Neuron (in vitro differentiated cells): ENCODE measurements around the gene PCLO.

Source experiments
- H2AFZ ChIP-seq: one replicate; pipeline ENCODE4 v1.6.1; 2013; ENCODE audit warnings: low read depth, mild to moderate bottlenecking, inconsistent platforms, low read length, moderate library complexity
- H3K27me3 ChIP-seq: one replicate; pipeline ENCODE4 v1.6.1; 2013; ENCODE audit warnings: low read length; ENCODE audit not compliant: insufficient read depth
- H3K36me3 ChIP-seq: one replicate; pipeline ENCODE4 v1.6.1; 2013; ENCODE audit warnings: low read length; ENCODE audit not compliant: insufficient read depth
- H3K4me1 ChIP-seq: one replicate; pipeline ENCODE4 v1.6.1; 2013; ENCODE audit warnings: low read length; ENCODE audit not compliant: insufficient read depth
- H3K4me3 ChIP-seq: 2 replicates; pipeline ENCODE4 v1.5.1; 2013; ENCODE audit warnings: mild to moderate bottlenecking, low read length, moderate library complexity
- H3K9me3 ChIP-seq: one replicate; pipeline ENCODE4 v1.6.1; 2013; ENCODE audit warnings: low read length

The PCLO gene, protein sequence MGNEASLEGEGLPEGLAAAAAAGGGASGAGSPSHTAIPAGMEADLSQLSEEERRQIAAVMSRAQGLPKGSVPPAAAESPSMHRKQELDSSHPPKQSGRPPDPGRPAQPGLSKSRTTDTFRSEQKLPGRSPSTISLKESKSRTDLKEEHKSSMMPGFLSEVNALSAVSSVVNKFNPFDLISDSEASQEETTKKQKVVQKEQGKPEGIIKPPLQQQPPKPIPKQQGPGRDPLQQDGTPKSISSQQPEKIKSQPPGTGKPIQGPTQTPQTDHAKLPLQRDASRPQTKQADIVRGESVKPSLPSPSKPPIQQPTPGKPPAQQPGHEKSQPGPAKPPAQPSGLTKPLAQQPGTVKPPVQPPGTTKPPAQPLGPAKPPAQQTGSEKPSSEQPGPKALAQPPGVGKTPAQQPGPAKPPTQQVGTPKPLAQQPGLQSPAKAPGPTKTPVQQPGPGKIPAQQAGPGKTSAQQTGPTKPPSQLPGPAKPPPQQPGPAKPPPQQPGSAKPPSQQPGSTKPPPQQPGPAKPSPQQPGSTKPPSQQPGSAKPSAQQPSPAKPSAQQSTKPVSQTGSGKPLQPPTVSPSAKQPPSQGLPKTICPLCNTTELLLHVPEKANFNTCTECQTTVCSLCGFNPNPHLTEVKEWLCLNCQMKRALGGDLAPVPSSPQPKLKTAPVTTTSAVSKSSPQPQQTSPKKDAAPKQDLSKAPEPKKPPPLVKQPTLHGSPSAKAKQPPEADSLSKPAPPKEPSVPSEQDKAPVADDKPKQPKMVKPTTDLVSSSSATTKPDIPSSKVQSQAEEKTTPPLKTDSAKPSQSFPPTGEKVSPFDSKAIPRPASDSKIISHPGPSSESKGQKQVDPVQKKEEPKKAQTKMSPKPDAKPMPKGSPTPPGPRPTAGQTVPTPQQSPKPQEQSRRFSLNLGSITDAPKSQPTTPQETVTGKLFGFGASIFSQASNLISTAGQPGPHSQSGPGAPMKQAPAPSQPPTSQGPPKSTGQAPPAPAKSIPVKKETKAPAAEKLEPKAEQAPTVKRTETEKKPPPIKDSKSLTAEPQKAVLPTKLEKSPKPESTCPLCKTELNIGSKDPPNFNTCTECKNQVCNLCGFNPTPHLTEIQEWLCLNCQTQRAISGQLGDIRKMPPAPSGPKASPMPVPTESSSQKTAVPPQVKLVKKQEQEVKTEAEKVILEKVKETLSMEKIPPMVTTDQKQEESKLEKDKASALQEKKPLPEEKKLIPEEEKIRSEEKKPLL (N-terminal part only)

DNA sequence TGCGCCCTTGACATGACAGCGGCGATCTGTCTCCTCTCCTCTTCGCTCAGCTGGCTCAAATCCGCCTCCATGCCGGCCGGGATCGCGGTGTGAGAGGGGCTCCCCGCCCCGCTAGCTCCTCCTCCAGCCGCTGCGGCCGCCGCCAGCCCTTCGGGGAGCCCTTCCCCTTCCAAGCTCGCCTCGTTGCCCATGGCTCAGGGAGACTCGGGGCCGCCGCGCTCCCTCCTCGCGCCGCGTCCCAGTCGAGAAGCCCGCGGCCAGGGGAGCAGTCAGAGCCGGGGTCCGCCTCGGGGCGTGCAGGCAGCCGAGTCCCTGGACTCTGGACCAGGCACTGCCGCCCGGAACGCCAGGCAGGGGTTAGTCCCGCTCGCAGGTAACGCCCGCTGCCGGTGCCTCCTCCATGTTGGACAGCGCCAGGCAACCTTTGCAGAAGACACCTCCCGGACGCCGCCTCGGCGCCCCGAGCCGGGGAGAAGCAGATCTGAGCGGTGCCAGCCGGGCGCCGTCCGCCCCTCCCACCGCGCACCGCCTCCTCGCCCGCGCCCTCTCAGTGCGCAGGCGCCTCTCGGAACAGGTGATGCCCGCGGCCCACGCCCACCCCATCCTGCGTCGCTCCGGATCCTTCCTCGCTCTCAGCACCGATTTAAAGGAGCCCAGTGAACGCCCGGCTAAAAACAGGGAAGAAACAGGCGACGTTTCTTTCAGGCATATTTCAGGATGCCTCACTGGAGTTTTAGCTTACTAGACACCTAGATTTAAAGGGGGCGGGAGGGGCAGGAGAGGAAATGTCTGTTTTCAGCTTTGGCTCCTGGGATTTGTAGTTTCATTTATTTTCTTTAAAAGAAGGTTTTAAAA lies at the start of gene PCLO:
TSS of gene PCLO (minus strand) at position 483 of the 855 bp plus-strand sequence. CDS start at position 191, 292 bp downstream.
- Histone ChIP-seq H3K36me3 (no peaks in the 10 kb centered on the region), H3K9me3 (no peaks in the 10 kb centered on the region), H3K4me3 (peak within 1 kb of the TSS; percentile 98), H3K27me3 (no peaks in the 10 kb centered on the region), H2AFZ (peak within 1 kb of the TSS; percentile 86), H3K4me1 (peaks cover 28% of the 10 kb centered on the region)

DNA sequence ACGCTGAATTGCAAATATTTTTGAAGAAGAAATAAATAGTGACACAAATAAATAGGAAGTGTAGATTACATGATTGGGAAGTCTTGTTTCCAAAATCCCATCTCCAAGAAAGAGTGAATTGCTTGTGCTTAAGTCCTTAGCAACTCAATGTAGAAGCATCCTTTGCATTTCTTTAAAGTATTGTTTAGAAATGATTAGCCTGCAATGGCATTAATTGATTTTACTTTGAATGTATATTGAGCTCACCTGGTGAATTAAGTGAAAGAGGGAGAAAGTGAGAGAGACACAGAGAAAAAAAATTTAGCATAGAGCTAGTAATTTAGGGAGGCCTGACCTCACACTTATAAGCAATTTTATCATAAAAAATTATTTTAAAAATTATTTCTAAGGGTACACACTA lies 49.0 kb upstream of the PCLO start:
- Histone ChIP-seq H3K4me1 (no peaks in the 10 kb centered on the region), H3K9me3 (no peaks in the 10 kb centered on the region), H3K4me3 (no peak overlapping the region), H2AFZ (no peak overlapping the region), H3K36me3 (no peaks in the 10 kb centered on the region), H3K27me3 (no peaks in the 10 kb centered on the region)

- no peaks in the 10 kb centered on the region for H3K27me3 ChIP-seq
Observed at GRCh38 chr7:83210479-83210878, 47.8 kb upstream of the PCLO start.

GRCh38 chr7:83204715-83205114 lies 42.0 kb upstream of the PCLO start:
- no peaks in the 10 kb centered on the region for H3K27me3 ChIP-seq
- no peaks in the 10 kb centered on the region for H3K9me3 ChIP-seq
- no peak overlapping the region for H3K4me3 ChIP-seq
- no peaks in the 10 kb centered on the region for H3K36me3 ChIP-seq
- H3K4me1 ChIP-seq, result no peaks in the 10 kb centered on the region
- no peak overlapping the region for H2AFZ ChIP-seq

More at GRCh38 chr7:83210479-83210878, 47.8 kb upstream of the PCLO start:
- no peaks in the 10 kb centered on the region for H3K4me1 ChIP-seq
- no peaks in the 10 kb centered on the region for H3K9me3 ChIP-seq
- no peak overlapping the region for H3K4me3 ChIP-seq
- no peak overlapping the region for H2AFZ ChIP-seq
- no peaks in the 10 kb centered on the region for H3K36me3 ChIP-seq

- Histone ChIP-seq H3K4me3 (no peak overlapping the region), H3K36me3 (no peaks in the 10 kb centered on the region), H2AFZ (no peak overlapping the region), H3K27me3 (no peaks in the 10 kb centered on the region), H3K4me1 (no peaks in the 10 kb centered on the region), H3K9me3 (no peaks in the 10 kb centered on the region)
Observed at GRCh38 chr7:83201355-83201754, 38.7 kb upstream of the PCLO start.

- H2AFZ ChIP-seq, result no peak overlapping the region
- H3K36me3 ChIP-seq, result no peaks in the 10 kb centered on the region
- no peak overlapping the region for H3K4me3 ChIP-seq
- H3K4me1 ChIP-seq, result no peaks in the 10 kb centered on the region
- no peaks in the 10 kb centered on the region for H3K27me3 ChIP-seq
- H3K9me3 ChIP-seq, result no peaks in the 10 kb centered on the region
Observed at GRCh38 chr7:83190659-83191389, 28.1 kb upstream of the PCLO start.

GRCh38 chr7:83178796-83179195 lies 16.1 kb upstream of the PCLO start:
- Histone ChIP-seq H2AFZ (no peak overlapping the region), H3K36me3 (no peaks in the 10 kb centered on the region), H3K4me1 (no peaks in the 10 kb centered on the region), H3K27me3 (no peaks in the 10 kb centered on the region), H3K9me3 (peaks cover 1% of the 10 kb centered on the region), H3K4me3 (no peak overlapping the region)

DNA sequence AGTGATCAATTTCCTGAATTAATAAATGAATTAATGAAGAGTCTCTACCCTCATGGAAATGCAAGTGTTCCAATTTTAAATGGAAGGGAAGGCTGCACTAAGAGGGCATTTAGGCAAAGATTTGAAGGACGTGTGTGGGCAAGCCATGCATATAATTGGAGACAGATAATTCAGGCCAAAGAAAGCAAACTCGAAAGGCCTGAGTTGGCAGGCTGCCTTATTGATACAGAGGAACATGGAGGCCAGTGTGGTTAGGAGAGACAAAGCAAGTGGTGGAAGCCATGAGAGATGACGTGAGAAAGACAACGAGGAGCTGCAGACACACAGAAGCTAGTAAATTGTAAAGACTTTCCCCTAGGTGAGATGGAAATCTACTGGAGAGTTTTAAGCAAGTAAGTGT lies 15.4 kb upstream of the PCLO start:
- Histone ChIP-seq H3K27me3 (no peaks in the 10 kb centered on the region), H3K4me3 (no peak overlapping the region), H3K4me1 (no peaks in the 10 kb centered on the region), H3K9me3 (no peaks in the 10 kb centered on the region), H3K36me3 (no peaks in the 10 kb centered on the region), H2AFZ (peak overlapping the region; percentile 13)

GRCh38 chr7:83173664-83174063 lies 11.0 kb upstream of the PCLO start:
- no peaks in the 10 kb centered on the region for H3K27me3 ChIP-seq
- no peaks in the 10 kb centered on the region for H3K4me1 ChIP-seq

GRCh38 chr7:83166781-83167180 lies 4.1 kb upstream of the PCLO start:
- no peaks in the 10 kb centered on the region for H3K27me3 ChIP-seq
- no peaks in the 10 kb centered on the region for H3K9me3 ChIP-seq
- H3K4me1 ChIP-seq, result peaks cover 4% of the 10 kb centered on the region
- H3K4me3 ChIP-seq, result no peak overlapping the region
- no peak overlapping the region for H2AFZ ChIP-seq
- no peaks in the 10 kb centered on the region for H3K36me3 ChIP-seq

More at GRCh38 chr7:83173664-83174063, 11.0 kb upstream of the PCLO start:
- Histone ChIP-seq H3K4me3 (no peak overlapping the region), H3K36me3 (no peaks in the 10 kb centered on the region), H3K9me3 (no peaks in the 10 kb centered on the region), H2AFZ (no peak overlapping the region)

GRCh38 chr7:83161899-83162401 lies 734 bp downstream of the PCLO start:
- Histone ChIP-seq H3K27me3 (no peaks in the 10 kb centered on the region), H2AFZ (peak overlapping the region; percentile 86), H3K4me1 (peaks cover 28% of the 10 kb centered on the region), H3K36me3 (no peaks in the 10 kb centered on the region), H3K4me3 (peak overlapping the region; percentile 98), H3K9me3 (no peaks in the 10 kb centered on the region)
